Measurements from ENCODE around the gene TMEM218. TPM values are rescaled to one million over a fixed set of nuclear protein-coding genes. Genes with fewer than 3 reads are reported as not detected.

TMEM218 gene
- total and polyA plus RNA-seq, 2 of the 8 experiments (the other 6 are each of a cell fraction or from before 2014, with no cell fraction given) = 17.0 to 33.5 TPM

GRCh38 chr11:125071846-125072217 is 39.6 kb downstream of the TMEM218 start:
- no peaks in the 10 kb centered on the region for H3K27me3 ChIP-seq (replicated peaks in 1 of 4; ENCODE audit: control insufficient read depth in 3 of 4, extremely low read depth in 1 of 4, insufficient read depth in 3 of 4, low read length in 3 of 4)
- WGBS, 2 experiments (ENCODE audit: extremely low coverage in 1 of 2, insufficient coverage in 1 of 2, insufficient read length in 1 of 2, insufficient replicate concordance in 2 of 2, low coverage in 1 of 2, low lambda C conversion rate in 2 of 2, missing lambda C conversion rate in 1 of 2) = 91% methylated on average over 6 of the region's 6 CpGs; no CpG with 5 or more reads in 1 of the 2 experiments
- H2BK20ac ChIP-seq (ENCODE audit: low read length) = no peak overlapping the region
- no peaks in the 10 kb centered on the region for H3K23me2 ChIP-seq (ENCODE audit: low read depth, low read length)
- H3K14ac ChIP-seq (ENCODE audit: insufficient read length) = no peak overlapping the region
- H2BK12ac ChIP-seq (ENCODE audit: low read depth, low read length) = no peak overlapping the region
- H3K4me2 ChIP-seq (ENCODE audit: insufficient read depth in 1 of 2, low read depth in 2 of 2, low read length in 2 of 2) = no peak overlapping the region
- H2BK5ac ChIP-seq (ENCODE audit: low read depth, low read length) = no peak overlapping the region
- no peak for DNase-seq (ENCODE audit: low read depth in 1 of 2, low spot score in 2 of 2)
- no peak overlapping the region for H3K4me3 ChIP-seq (ENCODE audit: extremely low read depth in 1 of 4, insufficient read depth in 2 of 4, low read depth in 3 of 4, low read length in 4 of 4)
- no peaks in the 10 kb centered on the region for H3K9me3 ChIP-seq (ENCODE audit: insufficient read depth in 2 of 2, low read depth in 1 of 2, low read length in 1 of 2)
- H3K18ac ChIP-seq (ENCODE audit: extremely low read depth, low read length) = no peak overlapping the region
- H3K23ac ChIP-seq (ENCODE audit: insufficient read length) = no peak overlapping the region
- H2AFZ ChIP-seq (ENCODE audit: low read length) = no peak overlapping the region
- no peak overlapping the region for H2AK5ac ChIP-seq (ENCODE audit: low read depth, low read length)
- no peak overlapping the region for H3K56ac ChIP-seq (replicated peaks; ENCODE audit: insufficient read length, low read depth, low read length)
- no peak overlapping the region for H4K5ac ChIP-seq (ENCODE audit: insufficient read length, low read depth, low read length)
- H3K4me1 ChIP-seq (replicated peaks in 1 of 4; ENCODE audit: control insufficient read depth in 3 of 4, insufficient read depth in 4 of 4, low read length in 3 of 4) = peaks cover 0 to 5% (median 0%) of the 10 kb centered on the region in 4 experiments; a peak in 2 of 7 replicates
- FAIRE-seq = no peak
- H3K9ac ChIP-seq (replicated peaks in 1 of 4; ENCODE audit: extremely low read depth in 1 of 4, low read depth in 3 of 4, low read length in 3 of 4) = no peak overlapping the region
- H3K27ac ChIP-seq (ENCODE audit: low read depth, low read length) = no peak overlapping the region
- no peaks in the 10 kb centered on the region for H4K20me1 ChIP-seq (replicated peaks in 1 of 2; ENCODE audit: control insufficient read depth in 1 of 2, insufficient read depth in 2 of 2, low read length in 2 of 2)
- H4K91ac ChIP-seq (replicated peaks; ENCODE audit: insufficient read length, low read length) = no peak overlapping the region
- H3K36me3 ChIP-seq (ENCODE audit: control insufficient read depth in 2 of 4, insufficient read depth in 4 of 4, low read length in 3 of 4) = no peaks in the 10 kb centered on the region
- CTCF ChIA-PET (ENCODE audit: partially characterized antibody) = interaction anchor here (1.5 to 29.4 kb wide), 3 partner anchors 17 to 355 kb away, joined by 3 to 486 read pairs (median 217); no protein-coding TSS in a partner anchor
- no peak for TF ChIP-seq CBX8 (IDR thresholded peaks at IDR 0.05; ENCODE audit: borderline replicate concordance, low read depth, low read length)
- H3K4ac ChIP-seq (replicated peaks; ENCODE audit: insufficient read length, low read depth, low read length) = no peak overlapping the region
- H4K8ac ChIP-seq (ENCODE audit: extremely low read depth, insufficient read depth, low read length) = no peak overlapping the region
- H2BK120ac ChIP-seq (replicated peaks; ENCODE audit: low read depth, low read length) = no peak overlapping the region
- no peaks in the 10 kb centered on the region for H3K79me2 ChIP-seq (ENCODE audit: control insufficient read depth in 1 of 2, insufficient read depth in 2 of 2, low read length in 2 of 2)
- H3K79me1 ChIP-seq (ENCODE audit: low read depth, low read length) = no peaks in the 10 kb centered on the region
- no peak overlapping the region for H2BK15ac ChIP-seq (ENCODE audit: low read length)
- POLR2A ChIA-PET (ENCODE audit: partially characterized antibody) = interaction anchor here (1.3 kb wide), 1 partner anchor 9 kb away, joined by 5 read pairs; no protein-coding TSS in a partner anchor
